Memory B cell (primary cell): Measurements from ENCODE around the gene ZNF559.
"Not testable (repeated sequence)": the region's sequence is repeated elsewhere in the genome, so short reads cannot be mapped to it uniquely, and the experiment has no call there.

Experiments
- ATAC-seq: fragments of 150-1000 bp; cut with Tn5 transposase; 2 replicates; pipeline ENCODE4 v1.10.0; 2021; ENCODE audit warnings: low read depth, mild to moderate bottlenecking, moderate library complexity
- DNase-seq, 2 donors: peaks; one replicate each; pipeline ENCODE4 v3.0.0; 2022; ENCODE audit warnings: low spot score in 2 of 2
- H3K27ac Mint-ChIP-seq: one replicate; pipeline ENCODE4 v1.8.0; 2022; ENCODE audit warnings: mild to moderate bottlenecking, moderate library complexity, mixed read lengths
- H3K27me3 Mint-ChIP-seq: one replicate; pipeline ENCODE4 v1.8.0; 2022; ENCODE audit warnings: mixed read lengths
- H3K36me3 Mint-ChIP-seq: one replicate; pipeline ENCODE4 v1.8.0; 2022; ENCODE audit warnings: mild to moderate bottlenecking, mixed read lengths
- H3K4me1 Mint-ChIP-seq: one replicate; pipeline ENCODE4 v1.8.0; 2022; ENCODE audit warnings: mixed read lengths
- H3K4me3 Mint-ChIP-seq: one replicate; pipeline ENCODE4 v1.8.0; 2022; ENCODE audit warnings: mild to moderate bottlenecking, moderate library complexity, mixed read lengths
- H3K9me3 Mint-ChIP-seq: one replicate; pipeline ENCODE4 v1.8.0; 2022; ENCODE audit warnings: mixed read lengths

Gene ZNF559

DNA sequence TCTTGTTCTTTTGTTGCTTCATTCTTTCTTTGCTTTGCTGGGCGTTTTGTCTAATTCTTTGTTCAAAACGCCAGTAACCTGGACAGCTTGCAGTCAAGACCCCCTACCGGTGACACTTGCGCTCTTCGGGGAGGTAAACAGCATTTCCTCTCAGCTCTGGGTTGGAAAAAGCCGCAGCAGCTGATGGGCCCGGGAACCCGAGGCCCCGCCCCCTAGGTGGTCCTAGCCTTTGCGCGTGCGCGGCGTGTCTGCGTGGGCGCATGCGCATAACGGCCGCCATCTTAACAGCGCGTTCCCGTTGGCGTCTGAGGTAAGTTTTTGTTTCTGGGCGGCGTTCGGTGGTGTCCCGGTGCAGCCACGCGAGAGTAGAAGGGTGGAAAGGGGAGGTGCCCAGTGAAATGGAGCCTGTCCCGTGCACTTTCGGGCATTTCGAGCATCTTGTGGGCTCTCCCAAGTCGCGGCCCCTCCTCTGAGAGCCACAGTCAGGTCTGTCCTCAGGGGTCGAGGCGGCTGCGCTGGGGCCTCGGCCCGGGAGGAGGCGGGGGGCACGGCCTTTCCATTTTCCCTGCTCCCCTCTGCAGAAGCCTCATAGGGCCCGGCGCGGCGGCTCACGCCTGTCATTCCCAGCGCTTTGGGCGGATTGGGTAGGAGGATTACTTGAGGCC, at the start of gene ZNF559:
Gene ZNF559, plus strand, starts transcription at position 261 of the 665 bp plus-strand sequence. CDS start 14,371 bp downstream, outside the sequence.
- ATAC-seq: peak; percentile 97
- peak within 1 kb of the TSS; percentile 93 for H3K4me3 Mint-ChIP-seq
- H3K4me1 Mint-ChIP-seq: peaks cover 7% of the 10 kb centered on the region
- DNase-seq: peak; percentile 97
- peaks cover 23% of the 10 kb centered on the region for H3K36me3 Mint-ChIP-seq
- H3K27me3 Mint-ChIP-seq: no peaks in the 10 kb centered on the region
- peaks cover 4% of the 10 kb centered on the region for H3K9me3 Mint-ChIP-seq
- peak within 1 kb of the TSS; percentile 81 for H3K27ac Mint-ChIP-seq

DNA sequence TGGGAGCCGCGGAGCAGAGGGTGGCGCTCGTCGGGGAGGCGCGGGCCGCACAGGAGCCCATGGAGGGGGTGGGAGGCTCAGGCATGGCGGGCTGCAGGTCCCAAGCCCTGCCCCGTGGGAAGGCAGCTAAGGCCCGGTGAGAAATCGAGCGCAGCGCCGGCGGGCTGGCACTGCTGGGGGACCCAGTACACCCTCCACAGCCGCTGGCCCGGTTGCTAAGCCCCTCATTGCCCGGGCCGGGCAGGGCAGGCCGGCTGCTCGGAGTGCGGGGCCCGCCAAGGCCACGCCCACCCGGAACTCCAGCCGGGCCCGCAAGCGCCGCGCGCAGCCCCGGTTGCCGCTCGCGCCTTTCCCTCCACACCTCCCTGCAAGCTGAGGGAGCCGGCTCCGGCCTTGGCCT, 40.5 kb upstream of the ZNF559 start:
- not testable (repeated sequence) for ATAC-seq, H3K36me3 Mint-ChIP-seq, H3K27ac Mint-ChIP-seq, H3K4me1 Mint-ChIP-seq, DNase-seq, H3K27me3 Mint-ChIP-seq
- H3K4me3 Mint-ChIP-seq: peak overlapping the region; percentile 65
- H3K9me3 Mint-ChIP-seq: peaks cover 17% of the 10 kb centered on the region

DNA sequence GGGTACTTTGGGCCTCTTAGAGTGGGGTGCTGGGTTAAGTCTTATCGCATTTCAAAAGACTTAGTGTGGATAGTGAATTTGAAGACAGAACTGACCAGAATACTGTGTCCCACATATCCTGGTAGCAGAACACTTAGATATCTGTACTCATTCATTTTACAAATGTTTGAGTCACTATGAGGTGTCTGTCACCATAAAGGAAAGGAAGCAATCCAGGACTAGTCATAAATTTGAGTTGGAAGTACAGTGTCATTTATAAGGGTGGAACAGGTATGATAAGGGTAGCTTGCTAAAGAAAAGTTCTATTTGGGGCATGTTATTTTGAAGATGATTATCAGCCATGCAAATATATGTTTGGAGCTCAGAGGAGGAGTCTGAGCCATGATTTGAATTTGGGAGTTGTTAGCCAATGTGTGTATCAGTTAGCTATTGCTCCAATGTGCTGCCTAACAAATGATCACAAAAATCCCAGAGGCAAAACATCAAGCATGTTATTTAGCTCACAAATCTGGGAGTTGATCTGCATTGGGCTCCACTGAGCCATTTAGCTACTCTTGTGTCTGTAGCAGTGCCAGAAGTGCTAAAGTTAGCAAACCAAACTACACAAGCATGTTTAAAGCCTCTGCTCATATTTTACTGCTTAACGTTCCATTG, 34.6 kb upstream of the ZNF559 start:
- H3K27me3 Mint-ChIP-seq: no peaks in the 10 kb centered on the region
- H3K4me3 Mint-ChIP-seq: no peak overlapping the region
- peaks cover 18% of the 10 kb centered on the region for H3K9me3 Mint-ChIP-seq
- no peaks in the 10 kb centered on the region for H3K4me1 Mint-ChIP-seq
- DNase-seq (no peak), ATAC-seq (no peak)
- peaks cover 35% of the 10 kb centered on the region for H3K36me3 Mint-ChIP-seq
- no peak overlapping the region for H3K27ac Mint-ChIP-seq

DNA sequence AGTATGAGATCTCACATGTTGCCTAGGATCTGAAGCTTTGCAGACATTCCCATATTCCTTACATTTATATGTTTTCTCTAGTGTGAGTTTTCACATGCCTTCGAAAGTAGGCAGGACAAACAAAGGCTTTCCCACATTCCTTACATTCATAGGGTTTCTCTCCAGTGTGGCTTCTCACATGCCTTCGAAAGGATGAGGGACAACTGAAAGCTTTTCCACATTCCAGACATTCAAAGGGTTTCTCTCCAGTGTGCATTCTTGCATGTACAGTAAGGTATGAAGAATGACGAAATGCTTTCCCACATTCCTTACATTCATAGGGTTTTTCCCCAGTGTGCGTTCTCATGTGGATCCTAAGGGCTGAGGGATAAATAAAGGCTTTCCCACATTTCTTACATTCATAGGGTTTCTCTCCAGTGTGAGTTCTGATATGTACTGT, 28.5 kb upstream of the ZNF559 start:
- no peaks in the 10 kb centered on the region for H3K27me3 Mint-ChIP-seq
- no peak overlapping the region for H3K27ac Mint-ChIP-seq
- no peak overlapping the region for H3K4me3 Mint-ChIP-seq
- peaks cover 61% of the 10 kb centered on the region for H3K36me3 Mint-ChIP-seq
- ATAC-seq: no peak
- H3K9me3 Mint-ChIP-seq: peaks cover 30% of the 10 kb centered on the region
- no peaks in the 10 kb centered on the region for H3K4me1 Mint-ChIP-seq
- DNase-seq: no peak

DNA sequence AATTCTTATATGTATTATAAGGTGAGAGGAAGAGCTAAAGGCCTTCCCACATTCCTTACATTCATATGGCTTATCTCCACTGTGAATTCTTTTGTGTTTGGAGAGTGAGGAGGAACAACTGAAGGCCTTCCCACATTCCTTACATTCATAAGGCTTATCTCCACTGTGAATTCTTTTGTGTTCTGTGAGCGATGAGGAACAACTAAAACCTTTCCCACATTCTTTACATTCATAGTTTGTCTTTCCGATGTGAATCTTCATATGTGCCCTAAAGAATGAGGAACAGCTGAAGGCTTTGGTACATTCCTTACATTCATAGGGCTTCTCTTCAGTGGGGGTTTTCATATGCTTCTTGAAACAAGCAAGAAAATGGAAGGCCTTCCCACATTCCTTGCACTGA, 27.6 kb upstream of the ZNF559 start:
- H3K36me3 Mint-ChIP-seq: peaks cover 69% of the 10 kb centered on the region
- H3K4me3 Mint-ChIP-seq: no peak overlapping the region
- H3K27me3 Mint-ChIP-seq: no peaks in the 10 kb centered on the region
- ATAC-seq: no peak
- DNase-seq: no peak
- peaks cover 35% of the 10 kb centered on the region for H3K9me3 Mint-ChIP-seq
- H3K4me1 Mint-ChIP-seq: no peaks in the 10 kb centered on the region
- no peak overlapping the region for H3K27ac Mint-ChIP-seq

DNA sequence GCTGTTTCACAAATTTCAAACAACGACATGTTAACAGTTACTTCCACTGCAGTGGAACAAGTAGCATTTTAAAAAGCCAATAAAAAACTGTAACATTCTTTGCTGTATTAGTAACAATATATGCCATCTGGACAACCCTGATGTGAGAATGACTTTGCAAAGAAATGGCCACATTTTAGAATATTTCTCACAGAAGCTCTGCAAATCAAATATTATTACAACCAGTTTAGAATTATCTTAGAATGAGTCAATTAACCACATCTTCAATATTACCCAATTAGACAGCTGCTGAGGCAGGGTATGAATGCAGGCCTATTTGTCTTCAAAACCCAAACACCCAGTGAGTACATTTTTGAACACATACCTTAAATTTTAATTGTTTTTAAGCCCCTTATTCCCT, 17.5 kb upstream of the ZNF559 start:
- ATAC-seq (no peak), DNase-seq (no peak)
- no peak overlapping the region for H3K27ac Mint-ChIP-seq
- H3K27me3 Mint-ChIP-seq: no peaks in the 10 kb centered on the region
- peaks cover 39% of the 10 kb centered on the region for H3K36me3 Mint-ChIP-seq
- peaks cover 9% of the 10 kb centered on the region for H3K4me1 Mint-ChIP-seq
- H3K4me3 Mint-ChIP-seq: no peak overlapping the region
- peaks cover 8% of the 10 kb centered on the region for H3K9me3 Mint-ChIP-seq

DNA sequence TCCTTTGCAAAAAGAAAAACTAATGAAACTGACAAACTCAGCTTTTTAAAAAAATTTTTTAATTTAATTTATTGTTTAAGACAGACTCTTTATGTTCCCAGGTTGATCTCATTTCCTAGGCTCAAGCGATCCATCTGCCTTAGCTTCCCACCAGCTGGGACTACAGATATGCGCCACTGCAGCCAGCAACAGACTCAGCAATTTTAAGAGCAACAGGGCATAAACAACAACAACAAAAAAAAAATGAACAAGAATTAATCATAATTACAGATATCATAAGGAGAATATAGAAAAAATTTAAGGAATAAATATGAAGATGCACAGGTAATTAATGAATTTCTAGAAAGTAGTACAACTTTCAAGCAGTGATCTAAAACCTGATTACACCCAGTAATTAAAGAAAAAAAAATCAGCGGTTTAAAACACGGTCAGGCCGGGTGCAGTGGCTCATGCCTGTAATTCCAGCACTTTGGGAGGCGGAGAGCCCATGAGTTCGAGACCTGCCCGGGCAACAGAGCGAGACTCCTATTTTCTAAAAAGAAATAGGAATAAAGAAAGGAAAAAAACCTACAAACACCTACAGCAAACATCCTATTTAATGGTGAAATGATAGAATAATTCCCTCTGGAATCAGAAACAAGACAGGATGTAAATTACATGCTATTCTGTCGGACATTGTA, 15.7 kb upstream of the ZNF559 start:
- Mint-ChIP-seq H3K9me3 (peaks cover 6% of the 10 kb centered on the region), H3K27ac (peak overlapping the region; percentile 96), H3K4me1 (peaks cover 9% of the 10 kb centered on the region), H3K36me3 (peaks cover 23% of the 10 kb centered on the region), H3K27me3 (no peaks in the 10 kb centered on the region), H3K4me3 (peak overlapping the region; percentile 93)
- no peak for ATAC-seq
- no peak for DNase-seq

DNA sequence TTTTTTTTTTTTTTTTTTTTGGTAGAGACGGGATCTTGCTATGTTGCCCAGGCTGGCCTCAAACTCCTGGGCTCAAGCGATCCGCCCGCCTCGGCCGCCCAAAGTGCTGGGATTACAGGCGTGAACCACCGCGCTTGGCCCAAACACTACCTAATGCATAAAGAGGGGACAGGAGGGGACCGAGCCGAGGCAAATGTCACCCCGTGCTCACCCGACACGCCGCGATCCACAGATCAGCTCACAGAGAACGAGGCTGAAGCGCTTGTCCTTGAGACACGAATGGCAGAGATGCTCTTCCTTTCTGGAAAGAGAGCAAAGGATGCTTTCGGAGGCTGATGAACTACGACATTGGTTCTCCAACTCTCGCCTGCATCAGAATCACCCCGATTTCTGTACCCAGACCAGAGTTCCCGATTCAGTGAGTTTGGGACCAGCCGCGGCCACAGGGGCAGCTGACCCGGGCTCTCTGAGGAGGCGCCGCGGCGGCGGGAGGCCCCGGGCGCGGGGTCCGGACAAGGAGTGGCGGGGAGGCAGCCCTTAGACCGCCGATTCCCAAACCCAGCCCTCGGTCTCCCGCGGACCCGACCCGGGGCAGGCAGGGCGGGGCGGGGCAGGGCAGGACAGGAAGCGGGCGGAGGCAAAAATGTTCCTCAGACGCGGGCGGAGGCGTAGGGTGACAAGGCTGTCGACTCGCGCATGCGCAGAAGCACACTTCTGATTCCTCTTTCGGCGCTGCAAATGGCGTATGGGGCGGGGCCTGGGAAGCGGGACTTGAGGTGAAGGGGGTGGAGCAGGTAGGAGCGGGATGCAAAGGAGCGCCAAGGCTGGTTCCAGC, 14.6 kb upstream of the ZNF559 start, which contains the start of gene ZNF699:
Gene ZNF699, minus strand, starts transcription at position 700 of the 835 bp plus-strand sequence. CDS start 4,719 bp downstream, outside the sequence.
- peaks cover 9% of the 10 kb centered on the region for H3K4me1 Mint-ChIP-seq
- H3K27me3 Mint-ChIP-seq: no peaks in the 10 kb centered on the region
- ATAC-seq (peak; percentile 90), DNase-seq (peak; percentile 91 to 96)
- peak within 1 kb of the TSS; percentile 96 for H3K27ac Mint-ChIP-seq
- H3K36me3 Mint-ChIP-seq: peaks cover 13% of the 10 kb centered on the region
- peak within 1 kb of the TSS; percentile 93 for H3K4me3 Mint-ChIP-seq
- peaks cover 9% of the 10 kb centered on the region for H3K9me3 Mint-ChIP-seq

DNA sequence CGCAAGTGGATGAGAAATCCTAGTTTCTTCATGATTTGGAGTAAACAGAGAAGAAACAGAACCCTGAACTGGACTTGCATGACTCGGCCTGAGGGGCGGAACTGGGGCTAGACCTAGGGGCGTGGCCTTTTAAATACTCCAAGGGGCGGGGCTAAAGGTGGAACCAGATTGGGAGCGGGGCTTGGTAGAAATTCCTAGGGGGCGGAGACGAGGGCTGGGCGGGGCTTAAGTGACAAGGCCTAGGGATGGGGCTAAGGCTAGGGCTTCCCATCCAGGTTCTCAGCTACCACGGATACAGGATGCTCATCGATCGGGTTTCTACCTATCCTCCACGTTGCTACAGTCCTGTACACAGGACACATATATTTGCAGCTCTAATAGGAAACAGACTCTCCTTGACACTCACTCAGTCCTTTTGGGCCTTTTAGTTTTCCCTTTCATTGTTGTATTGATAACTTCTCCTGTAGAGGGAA, 14.0 kb upstream of the ZNF559 start:
- Mint-ChIP-seq H3K27me3 (no peaks in the 10 kb centered on the region), H3K9me3 (peaks cover 9% of the 10 kb centered on the region), H3K4me1 (peaks cover 9% of the 10 kb centered on the region), H3K4me3 (peak overlapping the region; percentile 93), H3K27ac (peak overlapping the region; percentile 96), H3K36me3 (peaks cover 12% of the 10 kb centered on the region)
- DNase-seq (no peak), ATAC-seq (peak; percentile 58)

DNA sequence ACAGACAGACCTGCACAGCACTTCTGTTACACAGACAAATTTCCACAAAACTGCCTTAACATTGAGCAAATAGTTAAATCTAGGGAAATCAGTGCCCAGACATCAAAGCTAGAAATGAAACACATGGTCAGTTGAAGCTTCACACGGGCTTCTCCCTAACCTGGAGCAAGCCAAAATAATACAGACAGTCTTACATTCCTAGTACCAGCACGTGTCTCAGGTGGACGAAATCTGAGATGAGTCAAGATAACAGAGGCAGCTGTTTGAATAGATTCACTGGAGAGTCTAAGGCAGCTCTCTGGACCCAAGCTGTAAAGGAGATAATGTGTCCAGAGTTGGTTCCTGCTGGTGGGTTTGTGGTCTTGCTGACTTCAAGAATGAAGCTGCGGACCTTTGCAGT, 10.2 kb upstream of the ZNF559 start:
- peaks cover 4% of the 10 kb centered on the region for H3K27me3 Mint-ChIP-seq
- DNase-seq (no peak), ATAC-seq (no peak)
- H3K36me3 Mint-ChIP-seq: peaks cover 15% of the 10 kb centered on the region
- H3K9me3 Mint-ChIP-seq: peaks cover 19% of the 10 kb centered on the region
- peaks cover 2% of the 10 kb centered on the region for H3K4me1 Mint-ChIP-seq
- no peak overlapping the region for H3K27ac Mint-ChIP-seq
- no peak overlapping the region for H3K4me3 Mint-ChIP-seq

DNA sequence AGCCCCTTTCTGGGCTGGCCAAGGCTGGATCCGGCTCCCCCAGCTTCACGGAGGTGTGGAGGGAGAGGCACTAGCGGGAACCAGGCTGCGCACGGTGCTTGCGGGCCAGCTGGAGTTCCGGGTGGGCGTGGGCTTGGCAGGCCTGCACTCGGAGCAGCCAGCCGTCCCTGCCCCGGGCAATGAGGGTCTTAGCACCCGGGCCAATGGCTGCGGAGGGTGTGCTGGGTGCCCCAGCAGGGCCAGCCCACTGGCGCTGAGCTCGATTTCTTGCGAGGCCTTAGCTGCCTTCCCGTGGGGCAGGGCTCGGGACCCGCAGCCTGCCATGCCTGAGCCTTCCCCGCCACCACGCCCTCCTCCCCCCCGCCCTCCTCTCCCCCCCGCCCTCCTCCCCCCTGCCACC, 2.6 kb upstream of the ZNF559 start:
- Mint-ChIP-seq H3K4me1 (peaks cover 7% of the 10 kb centered on the region), H3K9me3 (peaks cover 5% of the 10 kb centered on the region), H3K36me3 (peaks cover 12% of the 10 kb centered on the region), H3K27ac (no peak overlapping the region), H3K4me3 (no peak overlapping the region), H3K27me3 (peaks cover 2% of the 10 kb centered on the region)
- DNase-seq: no peak
- ATAC-seq: no peak

DNA sequence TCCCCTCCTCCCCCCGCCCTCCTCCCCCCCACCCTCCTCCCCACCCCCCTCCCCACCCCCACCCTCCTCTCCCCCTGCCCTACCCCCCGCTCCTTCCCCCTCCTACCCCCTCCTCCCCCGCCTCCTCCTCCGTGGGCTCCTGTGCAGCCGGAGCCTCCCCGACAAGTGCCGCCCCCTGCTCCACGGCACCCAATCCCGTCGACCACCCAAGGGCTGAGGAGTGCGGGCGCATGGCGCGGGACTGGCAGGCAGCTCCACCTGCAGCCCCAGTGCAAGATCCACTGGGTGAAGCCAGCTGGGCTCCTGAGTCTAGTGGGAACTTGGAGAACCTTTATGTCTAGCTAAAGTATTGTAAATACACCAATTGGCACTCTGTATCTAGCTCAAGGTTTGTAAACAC, 2.2 kb upstream of the ZNF559 start:
- not testable (repeated sequence) for ATAC-seq, H3K4me3 Mint-ChIP-seq, H3K4me1 Mint-ChIP-seq, H3K27me3 Mint-ChIP-seq, H3K9me3 Mint-ChIP-seq, H3K27ac Mint-ChIP-seq, DNase-seq
- peaks cover 12% of the 10 kb centered on the region for H3K36me3 Mint-ChIP-seq

DNA sequence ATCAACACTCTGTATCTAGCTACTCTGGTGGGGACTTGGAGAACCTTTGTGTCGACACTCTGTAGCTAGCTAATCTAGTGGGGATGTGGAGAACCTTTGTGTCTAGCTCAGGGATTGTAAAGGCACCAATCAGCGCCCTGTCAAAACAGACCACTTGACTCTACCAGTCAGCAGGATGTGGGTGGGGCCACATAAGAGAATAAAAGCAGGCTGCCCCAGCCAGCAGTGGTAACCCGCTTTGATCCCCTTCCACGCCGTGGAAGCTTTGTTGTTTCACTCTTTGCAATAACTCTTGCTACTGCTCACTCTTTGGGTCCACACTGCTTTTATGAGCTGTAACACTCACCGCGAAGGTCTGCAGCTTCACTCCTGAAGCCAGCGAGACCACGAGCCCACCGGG, 1.8 kb upstream of the ZNF559 start:
- ATAC-seq, H3K27ac Mint-ChIP-seq, H3K27me3 Mint-ChIP-seq, H3K4me1 Mint-ChIP-seq, H3K9me3 Mint-ChIP-seq, DNase-seq: not testable (repeated sequence)
- peak overlapping the region; percentile 48 for H3K4me3 Mint-ChIP-seq
- H3K36me3 Mint-ChIP-seq: peaks cover 14% of the 10 kb centered on the region
